ENCODE data around the gene COLGALT1. TPM values are rescaled to one million over a fixed set of nuclear protein-coding genes. Genes with fewer than 3 reads are reported as not detected.

COLGALT1 gene
- total RNA-seq, 1 experiment from 2014 or later = 86.0 TPM

GRCh38 chr19:17548145-17548544, 7.3 kb upstream of the COLGALT1 start:
- intact Hi-C loops (cut with micrococcal nuclease) = no loop called here
- Histone ChIP-seq H4K20me1 (ENCODE audit: insufficient read depth) (no peaks in the 10 kb centered on the region), H3K27ac (ENCODE audit: low read depth, low read length) (no peak overlapping the region), H3K4me1 (ENCODE audit: control insufficient read depth in 1 of 2, insufficient read depth in 2 of 2, low read length in 2 of 2) (peaks cover under 1 to 11% of the 10 kb centered on the region in 2 experiments; a peak in 3 of 4 replicates), H3K36me3 (ENCODE audit: control insufficient read depth in 1 of 2, insufficient read depth in 2 of 2, low read length in 2 of 2) (no peaks in the 10 kb centered on the region), H3K9me2 (ENCODE audit: insufficient read depth) (no peaks in the 10 kb centered on the region), H3K9ac (ENCODE audit: low read length) (no peak overlapping the region), H3K27me3 (ENCODE audit: insufficient read depth, low read length) (no peaks in the 10 kb centered on the region), H3K79me2 (ENCODE audit: insufficient read depth, low read length) (no peaks in the 10 kb centered on the region), H2AFZ (ENCODE audit: low read depth, low read length, poor library complexity, severe bottlenecking) (no peak overlapping the region), H3K4me2 (ENCODE audit: low read length) (no peak overlapping the region), H3K9me3 (ENCODE audit: control insufficient read depth in 1 of 2, insufficient read depth in 1 of 2, low read depth in 1 of 2, low read length in 2 of 2) (no peaks in the 10 kb centered on the region), H3K4me3 (replicated peaks in 1 of 2; ENCODE audit: low read depth in 1 of 2, low read length in 2 of 2) (no peak overlapping the region)
- BruUV-seq (replicated peaks) = no TSS peak
- ATAC-seq (no peak), DNase-seq (ENCODE audit: low read depth, low spot score) (no peak)
- ChIA-PET POLR2A (no interaction called here), CTCF (no interaction called here), RAD21 (ENCODE audit: low non-redundant PET in 1 of 2, low total read pairs in 2 of 2, uncharacterized antibody in 2 of 2, unreplicated experiment in 2 of 2) (no interaction called here)
- no peak for TF ChIP-seq POLR2A (IDR thresholded peaks at IDR 0.05; ENCODE audit: borderline replicate concordance, extremely low read depth, insufficient read depth, insufficient read length)
- no peak for TF ChIP-seq SP1 (IDR thresholded peaks at IDR 0.05; ENCODE audit: low read depth)
- no peak for TF ChIP-seq SIN3A (IDR thresholded peaks at IDR 0.05; ENCODE audit: low read depth)
- TF ChIP-seq TCF7L2 (IDR thresholded peaks at IDR 0.05; ENCODE audit: borderline replicate concordance, extremely low read depth, insufficient read depth, insufficient read length) = no peak
- no peak for TF ChIP-seq MAX (IDR thresholded peaks at IDR 0.05)
- TF ChIP-seq YY1 (IDR thresholded peaks at IDR 0.05; ENCODE audit: extremely low read depth, insufficient replicate concordance, low read depth, low read length) = no peak
- TF ChIP-seq CBX3 (IDR thresholded peaks at IDR 0.05; ENCODE audit: low read depth) = no peak
- TF ChIP-seq RAD21 (IDR thresholded peaks at IDR 0.05; ENCODE audit: low read depth) = no peak
- no peak for TF ChIP-seq JUND (IDR thresholded peaks at IDR 0.05)
- TF ChIP-seq POLR2AphosphoS5 (IDR thresholded peaks at IDR 0.05; ENCODE audit: low read depth, low read length) = no peak
- no peak for TF ChIP-seq EZH2 (IDR thresholded peaks at IDR 0.05)
- no peak for TF ChIP-seq ZBTB33 (IDR thresholded peaks at IDR 0.05; ENCODE audit: extremely low read depth, insufficient replicate concordance, low read length)
- TF ChIP-seq ATF3 (IDR thresholded peaks at IDR 0.05) = no peak
- TF ChIP-seq CTCF (IDR thresholded peaks at IDR 0.05 in 2 of 3, conservative IDR thresholded peaks at IDR 0.05 in 1 of 3; ENCODE audit: borderline replicate concordance in 1 of 3, insufficient read depth in 1 of 3, low read depth in 2 of 3, low read length in 2 of 3) = no peak
- no peak for TF ChIP-seq CEBPB (IDR thresholded peaks at IDR 0.05; ENCODE audit: low read depth)
- no peak for TF ChIP-seq ZNF274 (IDR thresholded peaks at IDR 0.05; ENCODE audit: low read depth, low read length)

All from HCT116 (cell line).